GM21381 (cell line): Measurements from ENCODE around the gene CX3CL1.
A peak's percentile ranks its signal among the peaks of the same experiment; 100 is the strongest.
"Not testable (repeated sequence)": the region's sequence is repeated elsewhere in the genome, so short reads cannot be mapped to it uniquely, and the experiment has no call there.

Source experiments
- ATAC-seq: cut with Tn5 transposase; IDR thresholded peaks from one replicate; pipeline ENCODE4 v1.9.1; 2021; ENCODE audit warnings: mild to moderate bottlenecking, moderate library complexity; ENCODE audit not compliant: unreplicated experiment

The CX3CL1 gene

DNA sequence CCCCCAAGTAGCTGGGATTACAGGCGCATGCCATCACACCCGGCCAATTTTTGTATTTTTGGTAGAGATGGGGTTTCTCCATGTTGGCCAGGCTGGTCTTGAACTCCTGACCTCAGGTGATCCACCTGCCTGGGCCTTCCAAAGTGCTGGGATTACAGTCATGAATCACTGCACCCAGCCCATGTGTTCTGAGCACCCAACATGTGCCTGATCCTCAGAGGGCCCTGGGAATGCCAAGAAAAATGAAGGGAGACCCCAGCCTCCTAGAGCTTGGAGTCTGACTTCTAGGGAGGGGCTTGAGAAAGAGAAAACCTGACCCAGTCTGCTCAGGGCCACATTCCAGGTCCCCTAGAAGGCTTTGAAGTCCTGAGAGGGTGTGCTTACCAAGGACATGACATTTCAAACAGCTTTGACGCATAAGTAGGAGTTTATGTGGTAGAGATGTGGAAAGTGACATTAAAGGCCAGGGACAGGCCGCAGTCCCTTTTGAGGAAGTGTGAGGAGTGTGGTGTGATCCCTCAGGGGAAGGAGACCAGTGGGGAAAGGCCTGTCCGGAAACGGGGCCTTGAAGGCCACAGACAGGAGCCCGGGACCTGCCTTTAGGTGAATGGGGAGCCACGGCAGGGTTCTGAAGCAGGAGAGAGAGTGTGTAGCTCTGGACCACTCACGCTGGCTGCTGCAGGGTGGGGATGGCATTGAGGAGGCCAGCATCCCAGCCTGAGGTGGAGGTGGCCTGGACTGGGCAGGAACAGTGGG lies 14.8 kb upstream of the CX3CL1 start:
- ATAC-seq: no peak

- ATAC-seq: no peak
Measured at GRCh38 chr16:57358086-57358420, 14.2 kb upstream of the CX3CL1 start.

- ATAC-seq: peak; percentile 49
Measured at GRCh38 chr16:57358527-57359095, 13.7 kb upstream of the CX3CL1 start, which contains the start of gene CCL22. Gene CCL22 (plus strand): TSS chr16:57358783. CDS start chr16:57358817, 34 bp downstream.

GRCh38 chr16:57360321-57360935 lies 11.9 kb upstream of the CX3CL1 start:
- ATAC-seq: no peak

- no peak for ATAC-seq
Measured at GRCh38 chr16:57361404-57361803, 10.9 kb upstream of the CX3CL1 start.

GRCh38 chr16:57364143-57364542 lies 8.1 kb upstream of the CX3CL1 start:
- no peak for ATAC-seq

DNA sequence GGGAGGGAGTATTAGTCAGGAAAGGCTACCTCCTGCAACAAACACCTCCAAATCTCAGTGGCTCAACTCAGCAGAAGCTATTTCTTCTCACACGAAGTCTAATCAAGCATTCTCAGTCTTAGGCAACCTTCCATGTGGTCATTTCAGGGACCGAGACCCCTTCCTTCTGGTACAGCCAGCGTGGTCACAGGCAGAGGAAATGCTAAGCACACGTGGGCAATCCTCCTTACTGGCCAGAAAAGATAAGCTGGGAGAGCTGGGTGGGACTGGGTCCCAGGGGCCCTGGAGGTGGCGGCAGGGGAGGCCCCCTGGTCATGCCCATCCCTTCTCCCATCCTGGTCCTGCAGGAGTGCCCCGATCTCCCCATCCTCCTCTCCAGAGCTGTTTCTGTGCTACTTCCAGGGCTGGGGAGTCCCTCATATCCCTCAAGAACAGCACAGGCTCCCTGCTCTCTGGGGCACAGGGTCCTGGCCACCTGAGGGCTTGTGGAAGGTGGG lies 5.7 kb upstream of the CX3CL1 start:
- no peak for ATAC-seq

- no peak for ATAC-seq
Measured at GRCh38 chr16:57367116-57367752, 5.1 kb upstream of the CX3CL1 start.

GRCh38 chr16:57371494-57372371 lies 557 bp upstream of the CX3CL1 start:
- no peak for ATAC-seq

GRCh38 chr16:57373117-57373947 lies 1.0 kb downstream of the CX3CL1 start:
- ATAC-seq: no peak

- no peak for ATAC-seq
Measured at GRCh38 chr16:57374067-57374534, 1.8 kb downstream of the CX3CL1 start.

DNA sequence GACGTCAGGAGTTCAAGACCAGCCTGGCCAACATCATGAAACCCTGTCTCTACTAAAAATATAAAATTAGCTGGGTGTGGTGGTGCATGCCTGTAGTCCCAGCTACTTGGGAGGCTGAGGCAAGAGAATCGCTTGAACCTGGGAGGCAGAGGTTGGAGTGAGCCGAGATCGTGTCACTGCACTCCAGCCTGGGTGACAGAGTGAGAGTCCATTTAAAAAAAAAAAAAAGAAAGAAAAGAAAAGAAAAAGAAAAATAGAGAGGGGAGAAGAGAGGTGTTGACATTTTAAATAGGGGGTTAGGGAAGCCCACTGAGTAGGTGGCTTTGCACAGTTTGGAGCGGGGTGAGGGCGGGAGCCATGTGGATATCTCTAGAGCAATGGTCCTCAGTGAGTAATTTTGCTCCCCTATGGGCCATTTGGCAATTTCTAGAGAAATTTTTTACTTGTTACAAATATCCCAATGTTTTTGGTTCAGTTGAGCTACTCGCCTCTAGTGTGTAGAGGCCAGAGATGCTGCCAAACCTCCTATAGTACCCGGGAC lies 2.7 kb downstream of the CX3CL1 start:
- ATAC-seq: not testable (repeated sequence)

DNA sequence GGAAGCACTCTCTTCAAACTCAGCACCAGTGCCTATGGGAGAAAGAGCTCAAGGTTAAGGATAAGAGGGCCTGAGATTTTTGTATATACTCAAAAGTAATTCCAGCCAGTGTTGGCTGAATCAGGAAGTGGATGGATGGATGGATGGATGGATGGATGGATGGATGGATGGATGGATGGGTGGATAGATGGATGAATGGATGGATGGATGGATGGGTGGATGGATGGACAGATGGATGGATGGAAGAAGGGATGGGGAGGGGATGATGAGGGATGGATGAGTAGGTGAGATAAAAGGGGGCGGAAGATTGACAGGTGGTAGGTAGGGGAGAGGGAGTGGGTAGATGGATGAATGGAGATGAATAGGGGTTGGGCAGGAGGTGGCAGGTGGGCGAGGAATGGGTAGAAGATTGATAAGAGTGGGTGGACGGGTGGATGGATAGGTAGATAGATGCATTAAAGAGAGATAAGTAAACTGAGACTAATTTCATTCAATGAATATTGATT lies 4.1 kb downstream of the CX3CL1 start:
- no peak for ATAC-seq

GRCh38 chr16:57377080-57377841 lies 5.0 kb downstream of the CX3CL1 start:
- ATAC-seq: peak; percentile 60

- ATAC-seq: no peak
Measured at GRCh38 chr16:57379579-57379978, 7.3 kb downstream of the CX3CL1 start.

GRCh38 chr16:57380671-57381462 lies 8.6 kb downstream of the CX3CL1 start:
- ATAC-seq: no peak

DNA sequence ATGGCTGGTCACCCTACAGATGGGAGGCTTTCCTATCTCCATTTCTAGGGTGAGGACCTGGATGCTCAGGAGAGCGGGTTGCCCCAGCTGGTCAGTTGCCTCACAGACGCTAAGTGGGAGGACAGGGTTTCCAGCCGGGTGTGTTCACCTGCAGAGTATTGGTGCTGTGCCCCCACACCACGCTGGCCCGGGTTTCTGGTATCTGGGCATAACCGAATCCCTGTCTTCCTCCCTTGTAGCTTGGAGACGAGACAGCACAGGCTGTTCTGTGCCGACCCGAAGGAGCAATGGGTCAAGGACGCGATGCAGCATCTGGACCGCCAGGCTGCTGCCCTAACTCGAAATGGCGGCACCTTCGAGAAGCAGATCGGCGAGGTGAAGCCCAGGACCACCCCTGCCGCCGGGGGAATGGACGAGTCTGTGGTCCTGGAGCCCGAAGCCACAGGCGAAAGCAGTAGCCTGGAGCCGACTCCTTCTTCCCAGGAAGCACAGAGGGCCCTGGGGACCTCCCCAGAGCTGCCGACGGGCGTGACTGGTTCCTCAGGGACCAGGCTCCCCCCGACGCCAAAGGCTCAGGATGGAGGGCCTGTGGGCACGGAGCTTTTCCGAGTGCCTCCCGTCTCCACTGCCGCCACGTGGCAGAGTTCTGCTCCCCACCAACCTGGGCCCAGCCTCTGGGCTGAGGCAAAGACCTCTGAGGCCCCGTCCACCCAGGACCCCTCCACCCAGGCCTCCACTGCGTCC lies 9.7 kb downstream of the CX3CL1 start:
- ATAC-seq: no peak
